GM19351 (cell line): Measurements from ENCODE around the gene RAD23B.

ENCODE experiments used
- ATAC-seq: cut with Tn5 transposase; IDR thresholded peaks from one replicate; pipeline ENCODE4 v1.9.1; 2021; ENCODE audit warnings: mild to moderate bottlenecking, moderate library complexity; ENCODE audit not compliant: unreplicated experiment

Gene RAD23B

GRCh38 chr9:107373809-107374208 lies 90.7 kb downstream of the RAD23B start:
- no peak for ATAC-seq

GRCh38 chr9:107375001-107375400 lies 91.9 kb downstream of the RAD23B start:
- no peak for ATAC-seq

GRCh38 chr9:107375651-107376369 lies 92.7 kb downstream of the RAD23B start:
- no peak for ATAC-seq

GRCh38 chr9:107378006-107378405 lies 94.9 kb downstream of the RAD23B start:
- no peak for ATAC-seq
